Suprapubic skin (tissue), 4 donors: ENCODE measurements around the gene ADORA1. TPM values are rescaled to one million over a fixed set of nuclear protein-coding genes. Genes with fewer than 3 reads are reported as not detected.

ENCODE experiments used
- DNase-seq, 2 donors: peaks; one replicate each; pipeline ENCODE4 v3.0.0-alpha.2; 2019; ENCODE audit warnings: low spot score in 2 of 2
- H3K27ac ChIP-seq: fragments of 200-600 bp; sonication (generic); one replicate; pipeline ENCODE4 v1.5.1; 2019
- H3K27me3 ChIP-seq: fragments of 200-600 bp; sonication (generic); one replicate; pipeline ENCODE4 v1.5.1; 2019
- H3K36me3 ChIP-seq: fragments of 200-600 bp; sonication (generic); one replicate; pipeline ENCODE4 v1.5.1; 2019
- H3K4me1 ChIP-seq: fragments of 200-600 bp; sonication (generic); one replicate; pipeline ENCODE4 v1.5.1; 2019
- H3K4me3 ChIP-seq: fragments of 200-600 bp; sonication (generic); one replicate; pipeline ENCODE4 v1.5.1; 2019; ENCODE audit warnings: mild to moderate bottlenecking
- H3K9me3 ChIP-seq: fragments of 200-600 bp; sonication (generic); one replicate; pipeline ENCODE4 v1.5.1; 2019
- EP300 ChIP-seq: sonication (generic); formaldehyde crosslinking; IDR thresholded peaks from one replicate; pipeline ENCODE4 v1.6.1; 2017; ENCODE audit warnings: antibody characterized with exemption
- POLR2A ChIP-seq, 2 donors: fragments of 450-650 bp; IDR thresholded peaks; one replicate each; pipeline ENCODE4 v1.6.1; 2017; ENCODE audit warnings: antibody characterized with exemption in 2 of 2, mild to moderate bottlenecking in 2 of 2, moderate library complexity in 2 of 2
- POLR2AphosphoS5 ChIP-seq, 3 donors: sonication (generic); formaldehyde crosslinking; IDR thresholded peaks; one replicate each; pipeline ENCODE4 v1.6.1; 2017; ENCODE audit warnings: antibody characterized with exemption in 3 of 3
- WGBS: methylation state at CpG from one replicate; pipeline ENCODE4 v1.1.5; 2018; 5-methylcytosine and 5-hydroxymethylcytosine counted together
- total RNA-seq, 4 donors: library from RNA; depleted of rRNA; stranded (reverse); fragments of >200 nt; gene quantifications; one replicate each; pipeline ENCODE4 v1.1.0, GENCODE V29; 2016
- TF ChIP-seq, protein P1 (sequence below), 2 donors: fragments of 200-600 bp in 1 of 2; fragments of 450-650 bp in 1 of 2; sonication (generic) in 1 of 2; IDR thresholded peaks; one replicate each; pipeline ENCODE4 v1.5.1; 2016 to 2019; ENCODE audit warnings: antibody characterized with exemption in 2 of 2, mild to moderate bottlenecking in 1 of 2, moderate library complexity in 1 of 2

Gene ADORA1
- total RNA-seq, 4 donors from 2014 or later = 3.4 to 8.2 (median 5.6) TPM

DNA sequence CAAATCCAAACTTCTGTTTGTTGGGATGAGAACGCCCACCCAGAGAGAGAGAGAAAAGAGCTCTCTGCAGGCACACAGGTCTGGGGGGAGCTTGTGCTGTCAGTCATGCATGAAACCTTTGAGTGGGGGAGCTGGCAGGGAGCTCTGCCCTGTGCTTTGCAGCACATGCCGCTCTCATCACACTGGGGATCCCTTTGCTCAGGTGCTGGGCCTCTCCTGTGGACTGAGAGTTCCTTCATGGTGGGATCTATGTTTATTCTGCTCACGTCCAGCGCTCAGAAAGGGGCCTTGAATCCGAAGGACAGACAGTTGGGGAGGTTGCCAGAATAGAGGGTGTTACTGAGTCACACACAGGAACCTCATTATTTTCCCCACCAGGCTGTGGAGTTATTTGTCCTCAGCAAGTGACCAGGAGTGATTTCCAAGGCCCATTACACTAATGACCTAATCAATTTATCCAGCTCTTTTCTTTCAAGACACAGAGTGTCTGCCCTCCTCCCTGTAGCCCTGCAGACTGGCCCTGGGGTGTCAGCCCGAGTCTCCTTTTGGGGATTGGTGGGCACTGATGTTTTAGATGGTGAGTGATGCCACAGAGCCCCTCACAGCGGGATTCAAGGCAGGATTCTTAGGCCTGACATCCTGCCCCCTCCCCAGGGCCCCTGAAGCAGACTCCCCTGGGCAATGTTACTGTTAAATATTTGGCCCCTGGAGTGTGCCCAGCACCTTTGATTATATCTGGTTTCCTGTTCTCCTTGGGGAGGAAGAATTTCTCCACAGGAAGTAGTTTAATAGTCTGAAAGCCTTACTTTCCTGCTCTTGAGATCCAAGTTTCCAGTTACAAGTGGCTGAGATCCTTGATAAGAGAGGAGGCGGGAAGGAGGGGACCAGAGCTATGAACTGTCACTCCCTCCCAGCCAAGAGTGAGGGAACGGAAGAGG lies 25.8 kb downstream of the ADORA1 start:
- Histone ChIP-seq H3K4me1 (peaks cover 8% of the 10 kb centered on the region), H3K27me3 (peaks cover 3% of the 10 kb centered on the region), H3K27ac (no peak overlapping the region), H3K9me3 (no peaks in the 10 kb centered on the region), H3K36me3 (no peaks in the 10 kb centered on the region), H3K4me3 (no peak overlapping the region)
- DNase-seq = no peak
- WGBS = 98% methylated on average over 6 of the region's 9 CpGs
- TF ChIP-seq, protein P1, sequence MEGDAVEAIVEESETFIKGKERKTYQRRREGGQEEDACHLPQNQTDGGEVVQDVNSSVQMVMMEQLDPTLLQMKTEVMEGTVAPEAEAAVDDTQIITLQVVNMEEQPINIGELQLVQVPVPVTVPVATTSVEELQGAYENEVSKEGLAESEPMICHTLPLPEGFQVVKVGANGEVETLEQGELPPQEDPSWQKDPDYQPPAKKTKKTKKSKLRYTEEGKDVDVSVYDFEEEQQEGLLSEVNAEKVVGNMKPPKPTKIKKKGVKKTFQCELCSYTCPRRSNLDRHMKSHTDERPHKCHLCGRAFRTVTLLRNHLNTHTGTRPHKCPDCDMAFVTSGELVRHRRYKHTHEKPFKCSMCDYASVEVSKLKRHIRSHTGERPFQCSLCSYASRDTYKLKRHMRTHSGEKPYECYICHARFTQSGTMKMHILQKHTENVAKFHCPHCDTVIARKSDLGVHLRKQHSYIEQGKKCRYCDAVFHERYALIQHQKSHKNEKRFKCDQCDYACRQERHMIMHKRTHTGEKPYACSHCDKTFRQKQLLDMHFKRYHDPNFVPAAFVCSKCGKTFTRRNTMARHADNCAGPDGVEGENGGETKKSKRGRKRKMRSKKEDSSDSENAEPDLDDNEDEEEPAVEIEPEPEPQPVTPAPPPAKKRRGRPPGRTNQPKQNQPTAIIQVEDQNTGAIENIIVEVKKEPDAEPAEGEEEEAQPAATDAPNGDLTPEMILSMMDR (IDR thresholded peaks at IDR 0.05) = no peak
- TF ChIP-seq POLR2A (IDR thresholded peaks at IDR 0.05) (no peak), POLR2AphosphoS5 (IDR thresholded peaks at IDR 0.05) (no peak), EP300 (no peak)

- Histone ChIP-seq H3K9me3 (no peaks in the 10 kb centered on the region), H3K27ac (no peak overlapping the region), H3K4me1 (peaks cover 8% of the 10 kb centered on the region), H3K4me3 (no peak overlapping the region), H3K27me3 (peaks cover 3% of the 10 kb centered on the region), H3K36me3 (no peaks in the 10 kb centered on the region)
- WGBS = 74% methylated on average over 12 of the region's 13 CpGs
- no peak for DNase-seq
- TF ChIP-seq POLR2A (IDR thresholded peaks at IDR 0.05) = no peak
- TF ChIP-seq, protein P1 (IDR thresholded peaks at IDR 0.05) = no peak
Measured at GRCh38 chr1:203153989-203154821, 26.7 kb downstream of the ADORA1 start.

GRCh38 chr1:203156280-203156679 lies 28.8 kb downstream of the ADORA1 start:
- TF ChIP-seq POLR2A (IDR thresholded peaks at IDR 0.05) (no peak), POLR2AphosphoS5 (IDR thresholded peaks at IDR 0.05) (no peak), EP300 (no peak)
- TF ChIP-seq, protein P1 (IDR thresholded peaks at IDR 0.05) = no peak
- 81% methylated on average over 1 of the region's 1 CpG for WGBS

DNA sequence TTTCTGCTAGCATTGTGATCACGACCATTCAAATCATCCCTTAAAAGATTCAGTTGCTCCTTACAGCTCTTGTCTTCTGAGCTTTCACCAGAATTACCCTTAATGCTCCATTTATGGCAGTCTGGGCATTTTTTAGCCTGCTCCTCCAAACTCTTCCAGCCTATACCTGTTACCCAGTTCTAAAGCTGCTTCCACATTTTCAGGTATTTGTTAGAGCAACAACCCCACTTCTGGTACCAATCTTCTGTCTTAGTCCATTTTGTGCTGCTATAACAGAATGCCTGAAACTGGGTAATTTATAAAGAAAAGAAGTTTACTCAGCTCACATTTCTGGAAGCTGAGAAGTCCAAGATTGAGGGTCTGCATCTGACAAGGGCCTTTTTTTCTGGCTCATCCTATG lies 30.9 kb downstream of the ADORA1 start:
- no peak for TF ChIP-seq EP300
- no peak for TF ChIP-seq POLR2AphosphoS5 (IDR thresholded peaks at IDR 0.05)
- TF ChIP-seq POLR2A (IDR thresholded peaks at IDR 0.05) = no peak
- TF ChIP-seq, protein P1 (IDR thresholded peaks at IDR 0.05) = no peak
- no peak for DNase-seq
- peaks cover 8% of the 10 kb centered on the region for H3K4me1 ChIP-seq
- no peaks in the 10 kb centered on the region for H3K36me3 ChIP-seq
- H3K4me3 ChIP-seq = no peak overlapping the region
- H3K27ac ChIP-seq = no peak overlapping the region
- no peaks in the 10 kb centered on the region for H3K9me3 ChIP-seq
- 79% methylated on average over 1 of the region's 1 CpG for WGBS
- peaks cover 12% of the 10 kb centered on the region for H3K27me3 ChIP-seq

More at GRCh38 chr1:203156280-203156679, 28.8 kb downstream of the ADORA1 start:
- DNase-seq = no peak
- Histone ChIP-seq H3K27me3 (peaks cover 3% of the 10 kb centered on the region), H3K4me1 (peaks cover 8% of the 10 kb centered on the region), H3K4me3 (no peak overlapping the region), H3K36me3 (no peaks in the 10 kb centered on the region), H3K27ac (no peak overlapping the region), H3K9me3 (no peaks in the 10 kb centered on the region)
